GM12878 (cell line): Measurements from ENCODE around the gene SMCO4. TPM values are rescaled to one million over a fixed set of nuclear protein-coding genes. Genes with fewer than 3 reads are reported as not detected.

ENCODE experiments used
- ATAC-seq: fragments of 200-7000 bp; cut with Tn5 transposase; 3 replicates; pipeline ENCODE4 v1.9.1; 2020; ENCODE audit warnings: mild to moderate bottlenecking, moderate library complexity
- BruUV-seq: library from RNA; stranded (reverse); fragments of 400-500 nt; replicated peaks from 2 replicates; lab custom pipeline; 2021; lab: Mats Ljungman, UMichigan
- CTCF ChIA-PET: fragments of 300-600 bp; sonication (Branson Sonifier 250); formaldehyde crosslinking; extraction: SDS; loops from one replicate; lab custom pipeline; 2021; ENCODE audit warnings: inconsistent platforms; lab: Yijun Ruan, JAX
- POLR2A ChIA-PET: fragments of 350-600 bp; formaldehyde crosslinking; extraction: SDS; loops from one replicate; lab custom pipeline; 2021; ENCODE audit warnings: inconsistent platforms; lab: Charles Lee
- RAD21 ChIA-PET: fragments of 300-600 bp; sonication (Branson Sonifier 250); formaldehyde crosslinking; loops from one replicate; lab custom pipeline; 2023; ENCODE audit warnings: antibody characterized with exemption; ENCODE audit not compliant: unreplicated experiment; lab: Charles Lee
- SMC1A ChIA-PET: fragments of 300-600 bp; sonication (Branson Sonifier 250); formaldehyde crosslinking; loops from one replicate; lab custom pipeline; 2023; ENCODE audit not compliant: unreplicated experiment, uncharacterized antibody; lab: Charles Lee
- DNase-seq: peaks from one replicate; pipeline ENCODE4 v3.0.0-alpha.2; 2011; ENCODE audit warnings: low read depth, low spot score
- FAIRE-seq: peaks from 3 replicates; lab custom pipeline; 2011; peaks lifted over from hg19 to GRCh38; lab: Jason Lieb, UNC
- H2AFZ ChIP-seq: 2 replicates; pipeline ENCODE4 v1.6.0; 2011; ENCODE audit warnings: low read depth, low read length, control low read depth; ENCODE audit not compliant: control insufficient read depth
- H3K27ac ChIP-seq: 2 replicates; pipeline ENCODE4 v1.5.1; 2011; ENCODE audit warnings: control low read depth; ENCODE audit not compliant: control insufficient read depth, insufficient read depth
- H3K27me3 ChIP-seq, 2 experiments: replicated peaks in 1 of 2; 2 replicates each; pipeline versions ENCODE4 v1.6.0 to v1.6.1; 2011; ENCODE audit warnings: low read length in 1 of 2; ENCODE audit not compliant: control insufficient read depth in 2 of 2, insufficient read depth in 2 of 2
- H3K36me3 ChIP-seq, 2 experiments: 2 replicates each; pipeline ENCODE4 v1.5.1; 2011; ENCODE audit warnings: low read length in 1 of 2; ENCODE audit not compliant: control insufficient read depth in 2 of 2, insufficient read depth in 2 of 2
- H3K4me1 ChIP-seq: 2 replicates; pipeline ENCODE4 v1.6.1; 2011; ENCODE audit warnings: mild to moderate bottlenecking, low read length, moderate library complexity, mixed read lengths; ENCODE audit not compliant: control insufficient read depth, insufficient read depth
- H3K4me2 ChIP-seq: 2 replicates; pipeline ENCODE4 v1.6.0; 2011; ENCODE audit warnings: control low read depth; ENCODE audit not compliant: control insufficient read depth, insufficient read depth
- H3K4me3 ChIP-seq: fragments of 200-600 bp; sonication (generic); 2 replicates; pipeline ENCODE4 v1.5.1; 2016
- H3K79me2 ChIP-seq: 2 replicates; pipeline ENCODE4 v1.6.0; 2011; ENCODE audit warnings: low read length; ENCODE audit not compliant: control insufficient read depth, insufficient read depth
- H3K9ac ChIP-seq: 2 replicates; pipeline ENCODE4 v1.8.0; 2011; ENCODE audit warnings: low read length, control low read depth, mixed read lengths; ENCODE audit not compliant: control insufficient read depth, insufficient read depth
- H3K9me3 ChIP-seq: replicated peaks from 3 replicates; pipeline ENCODE4 v1.5.1; 2011; ENCODE audit warnings: mild to moderate bottlenecking, low read length; ENCODE audit not compliant: control insufficient read depth, insufficient read depth
- H4K20me1 ChIP-seq: 2 replicates; pipeline ENCODE4 v1.6.0; 2011; ENCODE audit not compliant: control insufficient read depth, insufficient read depth
- BCL3 ChIP-seq: IDR thresholded peaks from 2 replicates; pipeline ENCODE4 v1.6.1; 2011; ENCODE audit warnings: borderline replicate concordance, low read depth, mild to moderate bottlenecking, moderate library complexity, low read length; ENCODE audit not compliant: insufficient read depth, poor library complexity, severe bottlenecking
- CBX3 ChIP-seq: fragments of 200-600 bp; sonication (generic); IDR thresholded peaks from 2 replicates; pipeline ENCODE4 v1.6.1; 2016; ENCODE audit warnings: low read depth, borderline replicate concordance
- E2F8 ChIP-seq: fragments of 450-650 bp; IDR thresholded peaks from 2 replicates; pipeline ENCODE4 v1.6.1; 2018; ENCODE audit warnings: mild to moderate bottlenecking, low read depth, moderate library complexity; ENCODE audit not compliant: partially characterized antibody
- FOXM1 ChIP-seq: IDR thresholded peaks from 2 replicates; pipeline ENCODE4 v1.6.1; 2012; ENCODE audit warnings: low read depth, mild to moderate bottlenecking, inconsistent platforms, low read length, moderate library complexity
- RB1 ChIP-seq: fragments of 450-650 bp; formaldehyde crosslinking; IDR thresholded peaks from 2 replicates; pipeline ENCODE4 v1.6.1; 2017; ENCODE audit warnings: mild to moderate bottlenecking, borderline replicate concordance
- SP1 ChIP-seq: IDR thresholded peaks from one replicate; pipeline ENCODE4 v1.6.1; 2011; ENCODE audit warnings: low read depth, low read length
- USF2 ChIP-seq: IDR thresholded peaks from 2 replicates; pipeline ENCODE4 v1.6.1; 2011; ENCODE audit warnings: low read depth, low read length, improper control_type of control experiment, borderline replicate concordance
- ZNF217 ChIP-seq: fragments of 450-650 bp; IDR thresholded peaks from 2 replicates; pipeline ENCODE4 v1.6.1; 2017; ENCODE audit warnings: antibody characterized with exemption, mild to moderate bottlenecking
- ZZZ3 ChIP-seq: IDR thresholded peaks from 2 replicates; pipeline ENCODE4 v1.6.1; 2011; ENCODE audit warnings: low read depth; ENCODE audit not compliant: control insufficient read depth, insufficient read length
- WGBS: methylation state at CpG from one replicate; pipeline ENCODE4 v1.1.6; 2016; ENCODE audit warnings: low lambda C conversion rate; ENCODE audit not compliant: insufficient replicate concordance, insufficient coverage; ENCODE audit errors: missing lambda C conversion rate; 5-methylcytosine and 5-hydroxymethylcytosine counted together
- in situ Hi-C: fragments of 300-500 bp; cut with MboI; formaldehyde crosslinking; loops from 9 replicates; pipeline ENCODE4 v1.14.3; 2018; ENCODE audit warnings: mixed read lengths
- intact Hi-C: fragments of 100-400 bp; cut with micrococcal nuclease; formaldehyde crosslinking; loops from one replicate; pipeline ENCODE4 v1.14.2; 2022; ENCODE audit not compliant: unreplicated experiment
- polyA plus RNA-seq, 11 experiments: library from polyadenylated mRNA; depleted of rRNA in 4 of 11; unstranded in 6 of 11; stranded (reverse) in 5 of 11; fragments of >200 nt; fragmentation: Nextera tagmentation in 4 of 11; fragmentation: Illumina TruSeq in 1 of 11; extraction: Ambion mirVana in 4 of 11; extraction: Trizol in 1 of 11; gene quantifications; 1 replicate in 1 of 11; 2 replicates in 10 of 11; pipeline versions ENCODE4 v1.2.1 to v1.2.3, GENCODE V29; 2011 to 2016; ENCODE audit warnings: inconsistent platforms in 2 of 11, missing spikeins in 2 of 11, low read depth in 1 of 11
- total RNA-seq, 4 experiments: library from RNA; depleted of rRNA in 3 of 4; stranded (reverse); fragments of >200 nt in 3 of 4; fragmentation: Illumina TruSeq in 1 of 4; extraction: Trizol in 1 of 4; gene quantifications; 2 replicates each; pipeline versions ENCODE4 v1.2.1 to v1.2.3, GENCODE V29; 2013 to 2021

The SMCO4 gene
- total and polyA plus RNA-seq, 10 of the 15 experiments (the other 5 are each of a cell fraction or from before 2014, with no cell fraction given) = 3.6 to 59.9 (median 27.9) TPM

- no TSS peak for BruUV-seq
- H3K4me1 ChIP-seq = no peaks in the 10 kb centered on the region
- H4K20me1 ChIP-seq = no peaks in the 10 kb centered on the region
- no peak overlapping the region for H3K9ac ChIP-seq
- FAIRE-seq (no peak), ATAC-seq (no peak), DNase-seq (no peak)
- ChIA-PET CTCF (no interaction called here), SMC1A (no interaction called here), RAD21 (interaction anchor here (1.1 kb wide), 1 partner anchor 31 kb away, joined by 3 read pairs; no protein-coding TSS in a partner anchor), POLR2A (no interaction called here)
- no peaks in the 10 kb centered on the region for H3K27me3 ChIP-seq
- intact Hi-C loops = no loop called here
- H3K4me3 ChIP-seq = no peak overlapping the region
- H2AFZ ChIP-seq = no peak overlapping the region
- no peaks in the 10 kb centered on the region for H3K79me2 ChIP-seq
- peaks cover 1 to 2% of the 10 kb centered on the region in 2 experiments; a peak in 3 of 4 replicates for H3K36me3 ChIP-seq
- TF ChIP-seq CBX3 = no peak
- in situ Hi-C loops = no loop called here
- no peak overlapping the region for H3K4me2 ChIP-seq
- 73% methylated on average over 8 of the region's 8 CpGs for WGBS
- H3K9me3 ChIP-seq = no peaks in the 10 kb centered on the region
- no peak overlapping the region for H3K27ac ChIP-seq
Observed at GRCh38 chr11:93493252-93493897, 49.8 kb downstream of the SMCO4 start.

- FAIRE-seq (no peak), ATAC-seq (no peak), DNase-seq (no peak)
- H3K27ac ChIP-seq = no peak overlapping the region
- no peak overlapping the region for H3K9ac ChIP-seq
- intact Hi-C loops (no loop called here), in situ Hi-C loops (no loop called here)
- BruUV-seq = no TSS peak
- no peak overlapping the region for H3K4me3 ChIP-seq
- no peaks in the 10 kb centered on the region for H3K27me3 ChIP-seq
- H2AFZ ChIP-seq = no peak overlapping the region
- CTCF ChIA-PET = no interaction called here
- no peaks in the 10 kb centered on the region for H4K20me1 ChIP-seq
- H3K4me1 ChIP-seq = no peaks in the 10 kb centered on the region
- POLR2A ChIA-PET = no interaction called here
- RAD21 ChIA-PET = interaction anchor here (1.1 kb wide), 1 partner anchor 31 kb away, joined by 3 read pairs; no protein-coding TSS in a partner anchor
- SMC1A ChIA-PET = no interaction called here
- H3K79me2 ChIP-seq = no peaks in the 10 kb centered on the region
- no peaks in the 10 kb centered on the region for H3K9me3 ChIP-seq
- 89% methylated on average over 8 of the region's 8 CpGs for WGBS
- peaks cover 2 to 4% of the 10 kb centered on the region in 2 experiments; a peak in 3 of 4 replicates for H3K36me3 ChIP-seq
- no peak overlapping the region for H3K4me2 ChIP-seq
- TF ChIP-seq ZNF217 = no peak
- TF ChIP-seq BCL3 = no peak
- no peak for TF ChIP-seq E2F8
- TF ChIP-seq FOXM1 = no peak
- TF ChIP-seq RB1 = no peak
- no peak for TF ChIP-seq SP1
- TF ChIP-seq USF2 = no peak
- TF ChIP-seq ZZZ3 = no peak
Observed at GRCh38 chr11:93492464-93493251, 50.5 kb downstream of the SMCO4 start.
